ENCODE measurements around the gene PTPRH. TPM values are rescaled to one million over a fixed set of nuclear protein-coding genes. Genes with fewer than 3 reads are reported as not detected.
A peak's percentile ranks its signal among the peaks of the same experiment; 100 is the strongest.

Gene PTPRH
- polyA plus RNA-seq, 1 of the 3 experiments (the other 2 are of a cell fraction), result 1.1 TPM

DNA sequence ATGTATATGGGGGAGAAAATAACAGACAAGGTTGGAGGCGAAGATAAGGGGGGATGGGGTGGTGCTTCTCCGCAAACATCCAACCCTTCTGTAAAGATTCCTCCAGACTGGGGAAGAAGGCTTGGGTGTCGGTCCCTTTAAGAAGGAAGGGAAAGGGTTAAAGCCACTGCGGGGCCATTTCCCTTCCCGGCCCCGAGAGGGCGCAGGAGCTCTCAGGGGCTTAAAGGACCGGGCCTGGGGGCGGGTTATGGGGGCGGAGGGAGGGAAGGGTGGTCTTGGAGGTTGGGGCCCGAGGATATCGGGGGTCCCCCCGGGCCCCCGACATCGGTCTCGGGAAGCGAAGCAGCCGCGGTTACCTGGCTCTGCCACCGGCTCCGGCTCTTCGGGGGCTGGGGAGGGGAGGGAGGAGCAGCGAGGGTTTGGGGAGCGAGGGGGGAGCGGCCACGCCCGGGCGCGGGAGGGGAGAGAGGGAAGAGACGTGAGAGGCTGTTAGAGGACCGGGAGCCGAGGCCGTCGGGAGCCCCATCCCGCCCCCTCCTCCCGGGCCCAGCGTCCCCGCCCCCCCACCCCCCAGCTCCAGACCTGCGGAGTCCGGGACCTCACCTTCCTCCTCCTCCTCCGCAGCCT, 63.1 kb downstream of the PTPRH start:
- no peaks in the 10 kb centered on the region for H3K36me3 ChIP-seq (replicated peaks in 1 of 2; ENCODE audit: control insufficient read depth in 1 of 2, insufficient read depth in 2 of 2, low read length in 1 of 2)
- no peaks in the 10 kb centered on the region for H3K9me2 ChIP-seq
- peak; percentile 76 for DNase-seq
- H3K4me1 ChIP-seq (ENCODE audit: control insufficient read depth in 1 of 2, insufficient read depth in 2 of 2, low read depth in 1 of 2, low read length in 1 of 2), result no peaks in the 10 kb centered on the region; a peak in 1 of 4 replicates
- no peak overlapping the region for H3K9ac ChIP-seq
- H3K27me3 ChIP-seq (ENCODE audit: insufficient read depth), result peaks cover 28% of the 10 kb centered on the region
- no peak overlapping the region for H2AFZ ChIP-seq (ENCODE audit: low read depth)
- no peaks in the 10 kb centered on the region for H4K20me1 ChIP-seq (ENCODE audit: insufficient read depth)
- TF ChIP-seq, protein P1, sequence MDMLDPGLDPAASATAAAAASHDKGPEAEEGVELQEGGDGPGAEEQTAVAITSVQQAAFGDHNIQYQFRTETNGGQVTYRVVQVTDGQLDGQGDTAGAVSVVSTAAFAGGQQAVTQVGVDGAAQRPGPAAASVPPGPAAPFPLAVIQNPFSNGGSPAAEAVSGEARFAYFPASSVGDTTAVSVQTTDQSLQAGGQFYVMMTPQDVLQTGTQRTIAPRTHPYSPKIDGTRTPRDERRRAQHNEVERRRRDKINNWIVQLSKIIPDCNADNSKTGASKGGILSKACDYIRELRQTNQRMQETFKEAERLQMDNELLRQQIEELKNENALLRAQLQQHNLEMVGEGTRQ (IDR thresholded peaks at IDR 0.05; ENCODE audit: borderline replicate concordance, low read depth, low read length), result no peak
- no peak for TF ChIP-seq GATA2 (CRISPR knock-in tag; IDR thresholded peaks at IDR 0.05)
- TF ChIP-seq SMC3 (IDR thresholded peaks at IDR 0.05; ENCODE audit: low read depth, low read length), result no peak
- TF ChIP-seq, protein P2, sequence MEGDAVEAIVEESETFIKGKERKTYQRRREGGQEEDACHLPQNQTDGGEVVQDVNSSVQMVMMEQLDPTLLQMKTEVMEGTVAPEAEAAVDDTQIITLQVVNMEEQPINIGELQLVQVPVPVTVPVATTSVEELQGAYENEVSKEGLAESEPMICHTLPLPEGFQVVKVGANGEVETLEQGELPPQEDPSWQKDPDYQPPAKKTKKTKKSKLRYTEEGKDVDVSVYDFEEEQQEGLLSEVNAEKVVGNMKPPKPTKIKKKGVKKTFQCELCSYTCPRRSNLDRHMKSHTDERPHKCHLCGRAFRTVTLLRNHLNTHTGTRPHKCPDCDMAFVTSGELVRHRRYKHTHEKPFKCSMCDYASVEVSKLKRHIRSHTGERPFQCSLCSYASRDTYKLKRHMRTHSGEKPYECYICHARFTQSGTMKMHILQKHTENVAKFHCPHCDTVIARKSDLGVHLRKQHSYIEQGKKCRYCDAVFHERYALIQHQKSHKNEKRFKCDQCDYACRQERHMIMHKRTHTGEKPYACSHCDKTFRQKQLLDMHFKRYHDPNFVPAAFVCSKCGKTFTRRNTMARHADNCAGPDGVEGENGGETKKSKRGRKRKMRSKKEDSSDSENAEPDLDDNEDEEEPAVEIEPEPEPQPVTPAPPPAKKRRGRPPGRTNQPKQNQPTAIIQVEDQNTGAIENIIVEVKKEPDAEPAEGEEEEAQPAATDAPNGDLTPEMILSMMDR (IDR thresholded peaks at IDR 0.05), result peak; percentile 54
- TF ChIP-seq, protein P3, sequence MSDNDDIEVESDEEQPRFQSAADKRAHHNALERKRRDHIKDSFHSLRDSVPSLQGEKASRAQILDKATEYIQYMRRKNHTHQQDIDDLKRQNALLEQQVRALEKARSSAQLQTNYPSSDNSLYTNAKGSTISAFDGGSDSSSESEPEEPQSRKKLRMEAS (IDR thresholded peaks at IDR 0.05; ENCODE audit: low read depth), result peak; percentile 75
- TF ChIP-seq, protein P4, sequence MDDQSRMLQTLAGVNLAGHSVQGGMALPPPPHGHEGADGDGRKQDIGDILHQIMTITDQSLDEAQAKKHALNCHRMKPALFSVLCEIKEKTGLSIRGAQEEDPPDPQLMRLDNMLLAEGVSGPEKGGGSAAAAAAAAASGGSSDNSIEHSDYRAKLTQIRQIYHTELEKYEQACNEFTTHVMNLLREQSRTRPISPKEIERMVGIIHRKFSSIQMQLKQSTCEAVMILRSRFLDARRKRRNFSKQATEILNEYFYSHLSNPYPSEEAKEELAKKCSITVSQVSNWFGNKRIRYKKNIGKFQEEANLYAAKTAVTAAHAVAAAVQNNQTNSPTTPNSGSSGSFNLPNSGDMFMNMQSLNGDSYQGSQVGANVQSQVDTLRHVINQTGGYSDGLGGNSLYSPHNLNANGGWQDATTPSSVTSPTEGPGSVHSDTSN (IDR thresholded peaks at IDR 0.05), result no peak
- TF ChIP-seq FOSL2 (IDR thresholded peaks at IDR 0.05; ENCODE audit: borderline replicate concordance, low read depth), result no peak
- TF ChIP-seq, protein P5, sequence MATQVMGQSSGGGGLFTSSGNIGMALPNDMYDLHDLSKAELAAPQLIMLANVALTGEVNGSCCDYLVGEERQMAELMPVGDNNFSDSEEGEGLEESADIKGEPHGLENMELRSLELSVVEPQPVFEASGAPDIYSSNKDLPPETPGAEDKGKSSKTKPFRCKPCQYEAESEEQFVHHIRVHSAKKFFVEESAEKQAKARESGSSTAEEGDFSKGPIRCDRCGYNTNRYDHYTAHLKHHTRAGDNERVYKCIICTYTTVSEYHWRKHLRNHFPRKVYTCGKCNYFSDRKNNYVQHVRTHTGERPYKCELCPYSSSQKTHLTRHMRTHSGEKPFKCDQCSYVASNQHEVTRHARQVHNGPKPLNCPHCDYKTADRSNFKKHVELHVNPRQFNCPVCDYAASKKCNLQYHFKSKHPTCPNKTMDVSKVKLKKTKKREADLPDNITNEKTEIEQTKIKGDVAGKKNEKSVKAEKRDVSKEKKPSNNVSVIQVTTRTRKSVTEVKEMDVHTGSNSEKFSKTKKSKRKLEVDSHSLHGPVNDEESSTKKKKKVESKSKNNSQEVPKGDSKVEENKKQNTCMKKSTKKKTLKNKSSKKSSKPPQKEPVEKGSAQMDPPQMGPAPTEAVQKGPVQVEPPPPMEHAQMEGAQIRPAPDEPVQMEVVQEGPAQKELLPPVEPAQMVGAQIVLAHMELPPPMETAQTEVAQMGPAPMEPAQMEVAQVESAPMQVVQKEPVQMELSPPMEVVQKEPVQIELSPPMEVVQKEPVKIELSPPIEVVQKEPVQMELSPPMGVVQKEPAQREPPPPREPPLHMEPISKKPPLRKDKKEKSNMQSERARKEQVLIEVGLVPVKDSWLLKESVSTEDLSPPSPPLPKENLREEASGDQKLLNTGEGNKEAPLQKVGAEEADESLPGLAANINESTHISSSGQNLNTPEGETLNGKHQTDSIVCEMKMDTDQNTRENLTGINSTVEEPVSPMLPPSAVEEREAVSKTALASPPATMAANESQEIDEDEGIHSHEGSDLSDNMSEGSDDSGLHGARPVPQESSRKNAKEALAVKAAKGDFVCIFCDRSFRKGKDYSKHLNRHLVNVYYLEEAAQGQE (IDR thresholded peaks at IDR 0.05; ENCODE audit: low read depth, low read length), result no peak
- H3K9me3 ChIP-seq, result no peaks in the 10 kb centered on the region
- H3K27ac ChIP-seq (ENCODE audit: low read depth in 2 of 2, low read length in 1 of 2), result no peak overlapping the region
- POLR2A ChIA-PET, result no interaction called here
- H3F3A ChIP-seq (replicated peaks; ENCODE audit: insufficient read depth), result no peaks in the 10 kb centered on the region
- CTCF ChIA-PET, result interaction anchor here (0.7 to 9.7 kb wide), 7 partner anchors 10 to 264 kb away, joined by 3 to 116 read pairs (median 3); no protein-coding TSS in a partner anchor
- H3K4me3 ChIP-seq (ENCODE audit: low read depth in 2 of 2, low read length in 1 of 2), result peak overlapping the region in 1 of 2 experiments; percentile 24; a peak in 2 of 4 replicates
- H3K79me2 ChIP-seq (ENCODE audit: insufficient read depth), result no peaks in the 10 kb centered on the region
- H3K4me2 ChIP-seq, result no peak overlapping the region
- 4% methylated on average over 28 of the region's 41 CpGs for WGBS (ENCODE audit: low lambda C conversion rate)

Measured in SK-N-SH (cell line).